HG03066 (cell line): Measurements from ENCODE around the gene PPIA.
"Not testable (repeated sequence)": the region's sequence is repeated elsewhere in the genome, so short reads cannot be mapped to it uniquely, and the experiment has no call there.

ENCODE experiments used
- ATAC-seq: cut with Tn5 transposase; IDR thresholded peaks from one replicate; pipeline ENCODE4 v1.9.1; 2021; ENCODE audit warnings: low read depth; ENCODE audit not compliant: unreplicated experiment

PPIA gene

DNA sequence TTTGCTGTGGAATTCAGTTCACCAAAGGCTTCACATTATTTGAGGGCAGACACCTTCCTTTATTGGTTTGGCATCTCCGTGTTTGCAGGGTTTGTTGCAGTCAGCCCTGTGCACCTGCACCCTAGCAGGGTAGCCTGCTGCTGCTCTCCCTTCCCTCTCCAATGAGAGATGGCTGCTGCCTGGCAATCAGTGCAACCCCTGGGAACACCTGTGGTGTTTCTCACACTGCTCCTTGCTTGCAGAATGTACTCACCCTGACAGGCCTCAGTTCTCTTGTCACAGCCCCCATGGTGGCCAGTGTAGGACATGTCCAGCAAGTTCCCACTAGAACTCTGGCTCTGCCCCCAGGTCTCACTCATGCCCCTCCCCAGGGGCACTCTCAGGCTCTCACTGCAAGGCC, 12.1 kb upstream of the PPIA start:
- ATAC-seq: no peak

DNA sequence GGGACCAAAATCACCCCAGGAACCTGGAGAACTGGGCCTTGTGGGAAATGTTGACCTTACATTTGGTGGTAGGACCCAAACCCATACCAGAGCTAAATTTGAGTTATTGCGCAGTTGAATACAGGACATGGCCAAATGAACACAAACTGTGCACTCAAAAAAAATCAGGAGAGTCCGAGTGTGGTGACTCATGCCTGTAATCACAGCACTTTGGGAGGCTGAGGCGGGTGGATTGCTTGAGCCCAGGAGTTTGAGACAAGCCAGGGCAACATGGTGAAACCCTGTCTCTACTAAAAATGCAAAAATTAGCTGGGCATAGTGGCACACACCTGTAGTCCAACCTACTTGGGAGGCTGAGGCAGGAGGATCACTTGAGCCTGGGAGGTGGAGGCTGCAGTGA, 11.3 kb upstream of the PPIA start:
- not testable (repeated sequence) for ATAC-seq

DNA sequence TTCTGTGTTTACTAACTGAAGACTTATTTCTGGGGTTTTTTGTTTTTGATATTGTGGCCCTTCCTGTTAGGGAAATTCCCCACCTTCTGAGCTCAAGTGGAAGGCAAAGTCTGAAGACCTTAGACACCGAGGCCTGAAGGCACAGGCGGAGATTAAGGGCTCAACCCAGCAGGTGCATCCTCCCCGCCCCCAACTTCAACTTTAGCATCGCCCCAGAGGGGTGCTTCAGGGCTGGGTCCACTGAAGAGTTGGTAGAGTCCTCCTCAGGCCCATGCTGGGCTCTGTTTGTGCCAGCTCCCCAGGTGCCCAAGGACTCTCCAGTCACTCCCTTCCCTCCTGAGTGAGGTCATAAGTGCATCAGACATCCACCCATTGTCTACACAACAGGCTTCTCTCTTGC, 9.4 kb upstream of the PPIA start:
- no peak for ATAC-seq

DNA sequence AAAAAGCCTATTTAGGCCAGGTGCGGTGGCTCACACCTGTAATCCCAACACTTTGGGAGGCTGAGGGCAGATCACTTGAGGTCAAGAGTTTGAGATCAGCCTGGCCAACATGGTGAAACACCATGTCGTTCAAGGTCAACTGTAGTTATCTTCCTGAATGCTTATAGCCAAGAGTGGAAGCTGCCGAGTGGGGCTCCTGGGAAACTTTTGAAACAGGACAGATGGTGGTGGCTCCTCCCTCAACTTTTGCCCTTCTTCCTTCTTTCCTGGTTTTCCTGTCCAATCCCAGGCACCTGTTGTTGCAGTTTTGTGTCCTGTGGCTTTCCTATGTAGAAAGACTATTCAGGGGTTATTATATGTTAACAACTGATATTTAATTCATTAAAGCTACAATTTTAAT, 8.7 kb upstream of the PPIA start:
- no peak for ATAC-seq

DNA sequence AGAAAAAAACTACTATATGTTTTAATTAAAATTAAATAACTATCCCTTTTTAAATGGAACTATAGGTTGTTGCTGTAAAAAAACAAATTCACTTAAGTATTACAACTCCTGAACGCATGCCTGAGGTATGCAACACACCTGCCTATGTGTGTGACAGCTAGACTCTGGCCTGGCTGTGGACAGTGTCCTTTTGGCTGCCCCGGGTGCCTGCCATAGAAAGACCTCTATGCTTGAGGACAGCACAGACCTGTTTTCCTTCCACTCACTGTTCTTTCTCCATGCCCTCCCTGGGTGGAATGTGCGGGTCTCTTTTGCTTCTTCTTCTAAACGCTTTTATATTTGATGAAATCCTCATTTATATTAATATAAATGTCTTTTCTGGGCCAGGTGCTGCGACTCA, 6.5 kb upstream of the PPIA start:
- no peak for ATAC-seq

DNA sequence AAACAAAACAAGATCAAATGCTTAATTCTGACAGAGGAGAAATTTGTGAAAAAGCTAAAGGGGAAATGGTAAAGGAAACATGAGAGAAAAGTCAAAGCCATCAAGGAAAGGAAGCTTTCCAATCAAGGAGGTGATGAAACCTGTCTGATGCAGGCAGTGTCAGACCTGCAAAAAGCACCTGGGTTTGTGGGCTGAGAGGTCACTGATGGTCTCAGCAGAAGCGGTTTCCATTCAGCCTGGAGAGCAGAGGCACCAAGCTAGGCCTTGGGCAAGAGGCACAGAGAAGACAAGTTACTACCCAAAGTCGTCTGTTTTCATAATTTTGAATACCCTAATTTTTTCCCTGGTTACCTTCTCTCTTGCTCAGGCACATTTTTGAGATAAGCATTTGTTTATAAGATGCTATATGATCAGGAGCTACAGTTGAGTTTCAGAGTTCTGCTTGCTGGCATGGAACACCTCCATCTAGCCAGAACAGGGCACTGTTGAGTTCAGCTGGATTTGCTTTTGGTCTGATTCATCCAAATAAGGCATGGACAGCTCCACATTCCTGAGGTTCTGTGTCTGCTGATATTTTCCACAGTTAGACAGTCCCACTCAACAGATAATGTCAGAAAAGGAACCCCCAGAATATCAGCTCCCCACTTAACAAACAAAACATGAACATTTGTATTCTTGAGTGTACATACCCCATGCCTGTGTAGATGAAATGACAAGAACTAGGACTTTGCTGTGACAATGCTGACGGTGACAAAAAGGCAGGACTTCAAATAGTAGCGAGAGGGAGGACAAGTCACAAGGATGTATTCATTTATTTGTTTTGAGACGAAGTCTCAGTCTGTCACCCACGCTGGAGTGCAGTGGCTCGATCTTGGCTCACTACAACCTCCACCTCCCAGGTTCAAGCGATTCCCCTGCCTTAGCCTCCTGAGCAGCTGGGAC, 4.9 kb upstream of the PPIA start:
- ATAC-seq: no peak

DNA sequence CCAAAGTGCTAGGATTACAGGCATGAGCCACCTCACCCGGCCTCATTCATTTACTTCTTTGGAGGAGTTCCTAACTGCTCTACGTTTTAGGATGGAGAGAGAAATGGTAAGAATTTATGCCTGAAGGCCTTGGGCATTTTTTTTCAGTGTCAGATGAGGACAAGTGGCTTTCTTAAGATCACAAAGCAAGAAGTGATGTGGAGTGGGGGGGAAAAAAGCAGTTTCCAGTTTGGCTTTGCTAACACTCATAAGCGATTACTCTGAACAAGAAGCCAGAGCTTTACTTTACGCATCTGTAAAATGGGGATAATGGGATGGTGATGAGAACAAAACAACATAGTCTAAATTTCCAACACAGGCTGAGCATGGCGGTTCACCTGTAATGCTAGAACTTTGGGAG, 2.6 kb upstream of the PPIA start:
- no peak for ATAC-seq

DNA sequence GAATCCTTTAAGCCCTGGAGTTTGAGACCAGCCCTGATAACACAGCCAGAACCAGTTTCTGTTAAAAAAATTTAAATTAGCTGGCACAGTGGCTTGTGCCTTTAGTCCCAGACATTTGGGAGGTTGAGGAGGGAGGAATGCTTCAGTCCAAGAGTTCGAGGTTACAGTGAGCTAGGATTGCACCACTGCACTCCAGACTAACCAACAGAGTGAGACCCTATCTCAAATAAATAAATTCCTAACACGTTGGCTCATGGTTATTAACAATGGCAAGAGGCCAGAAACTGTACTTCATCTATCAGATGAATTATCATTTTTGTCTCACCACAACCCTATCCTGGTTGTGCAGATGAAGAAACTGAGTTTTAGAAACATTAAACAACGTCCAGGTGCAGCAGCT, 2.1 kb upstream of the PPIA start:
- no peak for ATAC-seq

DNA sequence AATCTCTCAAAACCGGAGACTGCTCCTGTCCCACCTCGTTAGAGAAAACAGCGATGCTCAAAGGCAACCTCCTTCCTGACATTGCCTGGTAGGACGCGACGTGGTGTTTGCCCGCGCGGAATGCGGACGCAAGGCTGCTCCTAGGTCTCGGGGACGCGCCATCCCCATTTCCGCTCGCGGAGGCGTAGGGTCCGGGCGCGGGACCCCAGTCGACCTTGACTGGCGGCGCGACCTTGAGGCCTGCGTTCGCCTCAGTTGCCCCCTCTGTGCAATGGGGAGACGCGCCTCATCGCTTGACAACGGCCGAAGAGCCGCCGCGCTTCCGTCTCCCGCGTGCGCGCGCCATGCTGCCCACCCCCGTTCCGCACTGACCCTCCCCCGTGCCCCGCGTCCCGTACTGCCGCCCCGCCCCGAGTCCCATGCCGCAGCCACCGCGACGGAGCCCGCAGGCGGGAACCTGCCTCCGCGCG, 412 bp upstream of the PPIA start:
- peak; percentile 10 for ATAC-seq

DNA sequence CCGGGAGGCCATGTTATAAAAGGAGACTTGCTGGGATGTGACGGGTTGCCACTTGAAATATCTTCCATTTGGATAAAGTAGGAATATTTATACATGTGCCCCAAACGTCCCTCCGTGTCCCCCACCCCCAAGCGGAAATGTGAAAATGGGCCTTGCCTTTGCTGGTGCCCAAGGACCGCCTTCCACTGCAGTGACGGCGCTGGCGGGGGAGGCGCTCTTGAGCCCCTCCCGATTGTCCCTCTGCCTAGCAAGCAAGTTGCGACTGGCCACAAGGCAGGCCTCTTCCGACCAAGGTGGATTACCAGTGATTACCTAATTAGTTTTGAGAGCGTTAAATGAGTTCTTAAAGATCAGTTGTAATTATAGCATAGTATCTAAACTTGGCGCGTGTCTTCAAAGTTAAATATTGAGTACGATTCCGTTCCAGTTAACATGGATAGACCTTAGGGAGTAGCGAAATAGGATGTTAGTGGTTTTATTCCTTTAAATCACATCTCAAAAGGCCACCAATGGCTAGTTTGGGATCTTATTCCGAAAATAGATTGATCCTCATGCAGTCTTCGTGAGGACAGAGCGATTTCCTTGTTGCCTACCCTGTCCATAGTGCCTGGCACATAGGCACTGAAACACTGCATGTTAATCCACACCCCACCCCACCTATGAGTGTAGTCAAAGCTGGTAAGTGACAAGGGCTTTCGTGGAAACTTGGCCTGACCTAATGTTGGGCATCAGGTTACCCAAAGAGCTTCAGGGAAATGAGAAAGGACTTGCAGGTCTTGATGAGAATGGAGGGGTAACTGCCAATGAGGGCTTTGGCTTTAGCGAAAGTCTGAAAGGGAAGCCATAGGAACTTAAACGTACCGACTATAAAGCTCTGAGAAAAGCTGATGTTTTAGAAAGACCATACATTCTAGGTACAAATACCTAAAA, 1.1 kb downstream of the PPIA start:
- ATAC-seq: peak; percentile 41

DNA sequence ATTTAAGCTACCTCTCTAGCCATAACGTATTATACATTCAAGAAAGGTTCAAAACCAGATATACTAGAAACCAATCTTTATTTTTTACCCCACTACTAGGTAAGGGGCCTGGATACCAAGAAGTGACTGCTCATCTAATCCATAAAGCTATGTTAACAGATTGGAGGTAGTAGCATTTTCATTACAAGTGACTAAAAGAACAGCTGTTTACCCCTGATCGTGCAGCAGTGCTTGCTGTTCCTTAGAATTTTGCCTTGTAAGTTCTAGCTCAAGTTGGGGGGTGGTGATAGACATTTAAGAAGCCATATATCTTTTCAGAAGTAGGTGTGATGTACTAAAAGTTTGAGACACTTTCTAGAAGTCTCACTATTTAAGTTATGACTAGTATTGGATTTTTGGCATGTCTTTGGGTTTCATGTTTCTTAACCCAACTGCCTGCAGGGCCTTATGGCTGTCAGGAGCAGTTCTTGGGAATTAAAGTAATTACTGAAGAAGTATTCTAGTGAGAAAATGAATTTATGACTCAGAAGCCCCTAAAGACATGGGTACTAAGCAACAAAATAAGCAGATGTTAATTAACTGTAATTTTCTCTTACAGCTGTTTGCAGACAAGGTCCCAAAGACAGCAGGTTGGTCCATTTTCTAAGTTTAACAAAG, 2.3 kb downstream of the PPIA start:
- no peak for ATAC-seq

DNA sequence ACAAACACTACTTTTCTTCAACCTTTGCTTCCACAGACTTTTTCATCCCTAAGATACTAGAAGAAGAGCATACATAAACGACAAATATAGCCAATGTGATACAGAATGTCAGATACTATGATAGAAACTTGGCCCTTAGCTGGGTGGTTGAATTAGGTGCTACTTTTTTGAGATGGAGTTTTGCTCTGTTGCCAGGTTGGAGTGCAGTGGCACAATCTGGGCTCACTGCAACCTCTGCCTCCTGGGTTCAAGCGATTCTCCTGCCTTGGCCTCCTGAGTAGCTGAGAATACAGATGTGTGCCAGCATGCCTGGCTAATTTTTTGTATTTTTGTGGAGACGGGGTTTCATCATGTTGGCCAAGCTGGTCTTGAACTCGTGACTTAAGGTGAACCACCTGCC, 3.5 kb downstream of the PPIA start:
- no peak for ATAC-seq

DNA sequence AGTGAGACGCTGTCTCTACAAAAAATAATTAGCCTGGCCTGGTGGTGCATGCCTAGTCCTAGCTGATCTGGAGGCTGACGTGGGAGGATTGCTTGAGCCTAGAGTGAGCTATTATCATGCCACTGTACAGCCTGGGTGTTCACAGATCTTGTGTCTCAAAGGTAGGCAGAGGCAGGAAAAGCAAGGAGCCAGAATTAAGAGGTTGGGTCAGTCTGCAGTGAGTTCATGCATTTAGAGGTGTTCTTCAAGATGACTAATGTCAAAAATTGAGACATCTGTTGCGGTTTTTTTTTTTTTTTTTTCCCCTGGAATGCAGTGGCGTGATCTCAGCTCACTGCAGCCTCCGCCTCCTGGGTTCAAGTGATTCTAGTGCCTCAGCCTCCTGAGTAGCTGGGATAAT, 5.4 kb downstream of the PPIA start:
- ATAC-seq: no peak

DNA sequence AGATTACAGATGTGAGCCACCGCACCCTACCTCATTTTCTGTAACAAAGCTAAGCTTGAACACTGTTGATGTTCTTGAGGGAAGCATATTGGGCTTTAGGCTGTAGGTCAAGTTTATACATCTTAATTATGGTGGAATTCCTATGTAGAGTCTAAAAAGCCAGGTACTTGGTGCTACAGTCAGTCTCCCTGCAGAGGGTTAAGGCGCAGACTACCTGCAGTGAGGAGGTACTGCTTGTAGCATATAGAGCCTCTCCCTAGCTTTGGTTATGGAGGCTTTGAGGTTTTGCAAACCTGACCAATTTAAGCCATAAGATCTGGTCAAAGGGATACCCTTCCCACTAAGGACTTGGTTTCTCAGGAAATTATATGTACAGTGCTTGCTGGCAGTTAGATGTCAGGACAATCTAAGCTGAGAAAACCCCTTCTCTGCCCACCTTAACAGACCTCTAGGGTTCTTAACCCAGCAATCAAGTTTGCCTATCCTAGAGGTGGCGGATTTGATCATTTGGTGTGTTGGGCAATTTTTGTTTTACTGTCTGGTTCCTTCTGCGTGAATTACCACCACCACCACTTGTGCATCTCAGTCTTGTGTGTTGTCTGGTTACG, 6.0 kb downstream of the PPIA start:
- no peak for ATAC-seq

DNA sequence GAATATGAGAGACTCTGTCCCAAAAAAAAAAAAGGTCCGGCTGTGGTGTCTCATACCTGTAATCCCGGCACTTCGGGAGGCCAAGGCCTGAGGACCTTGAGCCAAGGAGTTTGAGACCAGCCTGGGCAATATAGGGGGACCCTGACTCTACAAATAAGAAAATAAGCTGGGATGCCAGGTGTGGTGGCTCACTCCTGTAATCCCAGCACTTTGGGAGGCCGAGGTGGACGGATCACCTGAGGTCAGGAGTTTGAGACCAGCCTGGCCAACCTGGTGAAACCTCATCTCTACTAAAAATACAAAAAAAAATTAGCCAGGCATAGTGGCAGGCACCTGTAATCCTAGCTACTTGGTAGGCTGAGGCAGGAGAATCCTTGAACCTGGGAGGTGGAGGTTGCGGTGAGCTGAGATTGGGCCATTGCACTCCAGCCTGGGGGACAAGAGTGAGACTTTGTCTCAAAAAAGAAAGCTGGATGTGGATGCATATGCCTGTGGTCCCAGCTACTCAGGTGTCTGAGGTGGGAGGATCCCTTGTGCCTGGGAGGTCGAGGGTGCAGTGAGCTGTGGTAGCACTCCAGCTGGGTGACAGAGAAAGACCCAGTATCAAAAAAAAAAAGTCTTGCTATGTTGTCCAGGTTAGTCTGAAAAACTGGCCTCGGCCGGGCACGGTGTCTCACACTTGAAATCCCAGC, 7.5 kb downstream of the PPIA start:
- ATAC-seq: not testable (repeated sequence)

DNA sequence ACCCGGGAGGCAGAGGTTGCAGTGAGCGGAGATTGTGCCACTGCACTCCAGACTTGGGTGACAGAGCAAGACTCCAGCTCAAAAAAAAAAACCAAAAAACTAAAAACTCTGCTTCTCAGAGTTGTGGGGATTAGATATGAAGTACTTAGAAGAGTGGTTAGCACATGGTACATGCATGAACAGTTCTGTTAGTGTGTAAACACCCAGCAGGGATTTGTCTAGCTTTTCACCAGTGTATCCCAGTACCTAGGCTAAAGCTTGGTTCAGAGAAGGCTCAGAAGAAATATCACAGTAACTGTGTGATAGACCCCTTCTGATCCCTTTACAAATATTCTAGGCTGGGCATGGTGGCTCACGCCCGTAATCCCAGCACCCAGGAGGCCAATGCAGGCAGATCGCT, 9.5 kb downstream of the PPIA start:
- no peak for ATAC-seq

DNA sequence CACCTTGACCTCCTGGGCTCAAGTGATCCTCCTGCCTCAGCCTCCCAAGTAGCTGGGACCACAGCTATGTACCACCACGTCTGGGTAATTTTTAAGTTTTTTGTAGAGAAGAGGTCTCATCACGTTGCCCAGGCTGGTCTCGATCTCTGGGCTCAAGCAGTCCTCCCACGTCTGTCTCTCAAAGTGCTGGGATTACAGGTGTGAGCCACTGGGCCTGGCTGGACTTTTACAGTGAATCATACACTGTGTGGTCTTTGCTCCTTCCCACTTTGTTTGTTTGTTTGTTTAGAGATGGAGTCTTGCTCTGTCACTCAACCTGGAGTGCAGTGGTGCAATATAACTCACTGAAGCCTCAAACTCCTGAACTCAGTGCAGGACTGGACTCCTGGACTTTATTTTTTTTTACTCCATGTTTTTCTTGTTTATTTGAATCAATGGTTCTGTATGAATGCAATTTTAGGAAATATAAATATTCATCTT, 12.5 kb downstream of the PPIA start:
- ATAC-seq: no peak

DNA sequence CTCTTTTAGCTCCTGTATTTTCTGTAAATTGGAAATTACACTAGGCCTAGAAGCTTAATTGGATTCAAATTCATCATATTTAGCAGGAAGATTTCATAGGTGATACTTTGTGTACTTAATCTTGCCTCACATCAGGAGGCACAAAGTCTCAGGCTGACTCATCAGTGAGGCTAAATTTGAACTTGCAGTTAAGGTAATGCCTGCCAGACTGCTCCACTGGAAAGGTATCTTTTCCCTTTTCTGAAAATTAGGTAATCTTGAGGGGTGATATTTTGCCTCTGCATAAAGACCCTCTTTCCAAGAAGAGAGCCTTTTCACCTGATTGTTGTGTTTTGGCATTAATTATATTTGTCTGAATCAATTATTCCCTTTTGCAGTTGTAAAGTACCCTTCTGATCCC, 14.6 kb downstream of the PPIA start:
- ATAC-seq: no peak

DNA sequence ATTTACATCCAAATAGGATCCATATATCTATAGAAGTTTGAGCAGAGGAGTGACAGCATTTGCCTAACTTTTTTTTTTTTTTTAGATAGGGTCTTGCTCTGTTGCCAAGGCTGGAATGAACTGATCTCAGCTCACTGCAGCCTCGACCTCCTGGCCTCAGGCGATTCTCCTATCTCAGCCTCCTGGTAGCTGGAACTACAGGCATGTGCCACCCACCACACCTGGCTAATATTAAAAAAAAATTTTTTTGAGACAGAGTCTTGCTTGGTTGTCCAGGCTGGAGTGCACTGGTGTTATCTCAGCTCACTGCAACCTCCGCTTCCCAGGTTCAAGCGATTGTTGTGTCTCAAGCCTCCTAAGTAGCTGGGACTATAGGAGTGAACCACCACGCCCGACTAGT, 15.1 kb downstream of the PPIA start:
- no peak for ATAC-seq

DNA sequence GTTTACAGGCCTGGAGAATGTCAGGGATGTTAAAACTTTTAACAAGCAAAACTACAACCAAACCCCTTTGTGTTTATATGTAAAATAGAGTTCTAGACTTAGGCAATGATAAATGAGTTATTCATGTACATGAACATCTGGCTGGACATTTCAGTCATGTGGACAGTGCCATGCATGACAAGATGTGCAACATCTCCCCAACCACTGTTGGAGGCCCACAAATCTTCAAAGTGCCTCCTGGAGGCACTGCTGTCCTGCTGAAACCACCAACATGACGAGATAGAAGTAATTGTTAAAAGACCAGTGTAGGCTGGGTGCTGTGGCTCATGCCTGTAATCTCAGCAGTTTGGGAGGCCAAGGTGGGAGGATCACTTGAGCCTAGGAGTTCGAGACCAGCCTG, 18.4 kb downstream of the PPIA start:
- ATAC-seq: no peak
